ENCODE measurements around the gene STK10. TPM values are rescaled to one million over a fixed set of nuclear protein-coding genes. Genes with fewer than 3 reads are reported as not detected.
A peak's percentile ranks its signal among the peaks of the same experiment; 100 is the strongest.

STK10 gene
- total and polyA plus RNA-seq, 4 donors, result 17.2 to 65.4 (median 43.6) TPM

DNA sequence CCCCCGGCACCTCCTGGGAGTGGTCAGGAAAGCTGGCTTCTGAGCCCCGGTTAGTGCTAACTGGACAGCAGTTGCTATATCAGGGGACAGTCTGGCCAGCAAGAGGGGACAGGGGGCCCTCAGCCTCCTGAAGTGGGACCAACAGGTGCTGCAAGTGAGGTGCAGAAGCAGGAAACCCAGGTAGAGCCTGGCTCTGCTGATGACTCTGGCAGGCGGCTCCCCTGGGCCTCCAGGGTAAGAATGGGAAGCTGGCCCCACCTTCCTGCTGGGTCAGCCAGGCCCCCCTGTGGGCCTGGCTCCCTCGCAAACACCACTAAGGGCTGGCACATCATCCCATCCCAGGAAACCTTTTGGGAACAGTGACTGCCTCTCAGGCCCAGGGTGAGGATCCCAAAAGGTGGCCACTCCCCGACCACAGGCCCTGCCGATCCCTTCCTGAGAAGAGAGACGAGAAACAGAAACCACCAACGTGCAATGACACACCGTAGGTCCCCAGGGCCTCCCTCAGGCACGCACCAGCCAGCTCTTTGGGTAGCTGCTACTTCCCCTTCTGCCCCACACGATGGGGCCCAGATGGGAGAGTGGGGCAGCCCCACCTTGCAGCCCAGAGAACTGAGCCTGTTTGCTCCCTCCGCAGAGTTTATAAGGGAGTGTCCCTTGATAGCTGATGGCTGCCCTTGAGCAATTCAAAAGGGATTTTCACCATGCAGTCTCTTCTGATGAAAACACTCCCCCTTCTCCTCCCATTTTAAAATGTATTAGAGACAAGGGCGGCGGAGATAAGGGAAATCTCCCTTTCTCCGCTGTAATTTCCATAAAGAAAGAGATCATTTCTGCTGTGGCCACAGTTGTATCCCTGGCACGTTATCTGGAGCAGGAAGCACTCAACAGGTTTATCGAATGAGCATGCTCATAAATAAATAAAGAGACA is 76.8 kb downstream of the STK10 start:
- no peak overlapping the region for H3K4me3 ChIP-seq
- 8 to 16% methylated on average over 17 of the region's 17 CpGs for WGBS, 2 donors
- peaks cover 0 to 3% (median 0%) of the 10 kb centered on the region in 4 donors for H3K36me3 ChIP-seq (ENCODE audit: control insufficient read depth in 4 of 4, insufficient read depth in 4 of 4, low read length in 4 of 4)
- peak overlapping the region in 1 of 2 donors; percentile 14 for H3K9ac ChIP-seq (ENCODE audit: insufficient read depth in 1 of 2, low read length in 2 of 2)
- H3K27me3 ChIP-seq (ENCODE audit: control insufficient read depth in 3 of 3, insufficient read depth in 3 of 3, low read length in 2 of 3), result no peaks in the 10 kb centered on the region
- peak in 2 of 3 donors; percentile 60 for DNase-seq
- H3K27ac ChIP-seq (ENCODE audit: low read depth in 1 of 2, low read length in 1 of 2), result peak overlapping the region; percentile 24 to 75
- peaks cover 15 to 29% (median 18%) of the 10 kb centered on the region in 5 donors for H3K4me1 ChIP-seq (ENCODE audit: control insufficient read depth in 5 of 5, insufficient read depth in 5 of 5, low read length in 5 of 5)
- TF ChIP-seq, protein P1, sequence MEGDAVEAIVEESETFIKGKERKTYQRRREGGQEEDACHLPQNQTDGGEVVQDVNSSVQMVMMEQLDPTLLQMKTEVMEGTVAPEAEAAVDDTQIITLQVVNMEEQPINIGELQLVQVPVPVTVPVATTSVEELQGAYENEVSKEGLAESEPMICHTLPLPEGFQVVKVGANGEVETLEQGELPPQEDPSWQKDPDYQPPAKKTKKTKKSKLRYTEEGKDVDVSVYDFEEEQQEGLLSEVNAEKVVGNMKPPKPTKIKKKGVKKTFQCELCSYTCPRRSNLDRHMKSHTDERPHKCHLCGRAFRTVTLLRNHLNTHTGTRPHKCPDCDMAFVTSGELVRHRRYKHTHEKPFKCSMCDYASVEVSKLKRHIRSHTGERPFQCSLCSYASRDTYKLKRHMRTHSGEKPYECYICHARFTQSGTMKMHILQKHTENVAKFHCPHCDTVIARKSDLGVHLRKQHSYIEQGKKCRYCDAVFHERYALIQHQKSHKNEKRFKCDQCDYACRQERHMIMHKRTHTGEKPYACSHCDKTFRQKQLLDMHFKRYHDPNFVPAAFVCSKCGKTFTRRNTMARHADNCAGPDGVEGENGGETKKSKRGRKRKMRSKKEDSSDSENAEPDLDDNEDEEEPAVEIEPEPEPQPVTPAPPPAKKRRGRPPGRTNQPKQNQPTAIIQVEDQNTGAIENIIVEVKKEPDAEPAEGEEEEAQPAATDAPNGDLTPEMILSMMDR (IDR thresholded peaks at IDR 0.05; ENCODE audit: control extremely low read depth, extremely low read depth), result no peak
- H3K9me3 ChIP-seq (ENCODE audit: control insufficient read depth in 4 of 4, insufficient read depth in 3 of 4, low read length in 3 of 4), result no peaks in the 10 kb centered on the region
- ATAC-seq (ENCODE audit: insufficient read depth, low FRiP score), result peak; percentile 31

DNA sequence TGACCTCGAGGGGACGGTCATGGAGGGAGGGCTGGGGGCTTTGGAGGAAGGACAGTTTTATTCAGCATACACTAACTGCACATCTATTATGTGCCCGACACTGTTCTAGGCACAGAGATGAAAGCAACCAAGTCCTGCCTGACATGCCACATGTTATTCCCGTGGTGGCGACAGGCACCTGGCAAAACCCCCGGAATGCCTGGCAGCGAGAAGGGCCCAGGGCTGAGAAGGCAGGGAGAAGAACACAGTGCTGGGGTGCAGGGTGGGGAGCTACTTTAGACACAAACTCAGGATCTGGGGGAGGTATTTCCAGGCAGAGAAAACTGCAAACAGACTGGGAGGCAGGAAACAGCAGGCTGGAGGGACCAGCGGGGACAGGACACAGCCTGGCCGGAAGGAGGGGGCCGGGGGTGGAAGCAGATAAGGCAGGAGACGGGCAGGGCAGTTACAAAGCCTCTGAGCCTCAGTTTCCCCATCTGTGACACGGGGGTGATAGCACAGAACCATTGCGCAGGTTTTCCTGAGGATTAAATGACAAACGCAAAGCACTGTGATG is 77.7 kb downstream of the STK10 start:
- DNase-seq, result peak in 1 of 3 donors; percentile 32
- TF ChIP-seq, protein P1 (IDR thresholded peaks at IDR 0.05; ENCODE audit: control extremely low read depth, extremely low read depth), result no peak
- 43 to 52% methylated on average over 14 of the region's 14 CpGs for WGBS, 2 donors
- Histone ChIP-seq H3K9ac (ENCODE audit: insufficient read depth in 1 of 2, low read length in 2 of 2) (no peak overlapping the region), H3K27ac (ENCODE audit: low read depth in 1 of 2, low read length in 1 of 2) (peak overlapping the region in 1 of 2 donors; percentile 75), H3K4me1 (ENCODE audit: control insufficient read depth in 5 of 5, insufficient read depth in 5 of 5, low read length in 5 of 5) (peaks cover 15 to 29% (median 18%) of the 10 kb centered on the region in 5 donors), H3K9me3 (ENCODE audit: control insufficient read depth in 4 of 4, insufficient read depth in 3 of 4, low read length in 3 of 4) (no peaks in the 10 kb centered on the region), H3K27me3 (ENCODE audit: control insufficient read depth in 3 of 3, insufficient read depth in 3 of 3, low read length in 2 of 3) (no peaks in the 10 kb centered on the region), H3K4me3 (no peak overlapping the region), H3K36me3 (ENCODE audit: control insufficient read depth in 4 of 4, insufficient read depth in 4 of 4, low read length in 4 of 4) (peaks cover 0 to 6% (median 0%) of the 10 kb centered on the region in 4 donors)
- no peak for ATAC-seq (ENCODE audit: insufficient read depth, low FRiP score)

DNA sequence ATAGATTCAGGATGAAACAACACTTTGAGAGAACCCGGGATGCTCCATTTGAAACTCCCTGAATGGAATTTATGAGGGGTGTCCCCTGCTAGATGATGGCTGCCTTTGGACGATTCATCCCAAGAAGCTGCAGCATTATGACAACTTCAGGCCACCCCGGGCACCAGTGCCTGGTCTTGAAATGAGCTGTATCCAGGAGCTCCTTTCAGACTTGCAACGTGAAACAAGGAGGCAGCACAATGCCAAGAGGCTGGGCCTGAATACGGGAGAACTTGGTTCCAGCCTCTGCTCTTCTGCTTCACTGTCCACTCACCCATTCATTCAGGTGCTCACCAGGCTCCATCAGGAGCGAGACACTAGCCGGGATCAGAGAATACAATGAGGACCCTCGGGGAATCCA is 78.3 kb downstream of the STK10 start:
- H3K9ac ChIP-seq (ENCODE audit: insufficient read depth in 1 of 2, low read length in 2 of 2), result no peak overlapping the region
- TF ChIP-seq, protein P1 (IDR thresholded peaks at IDR 0.05; ENCODE audit: control extremely low read depth, extremely low read depth), result no peak
- H3K4me3 ChIP-seq, result no peak overlapping the region
- H3K27ac ChIP-seq (ENCODE audit: low read depth in 1 of 2, low read length in 1 of 2), result peak overlapping the region in 1 of 2 donors; percentile 9
- no peaks in the 10 kb centered on the region for H3K9me3 ChIP-seq (ENCODE audit: control insufficient read depth in 4 of 4, insufficient read depth in 3 of 4, low read length in 3 of 4)
- WGBS, 2 donors, result 71 to 72% methylated on average over 8 of the region's 8 CpGs
- H3K4me1 ChIP-seq (ENCODE audit: control insufficient read depth in 5 of 5, insufficient read depth in 5 of 5, low read length in 5 of 5), result peaks cover 12 to 29% (median 15%) of the 10 kb centered on the region in 5 donors
- no peaks in the 10 kb centered on the region for H3K27me3 ChIP-seq (ENCODE audit: control insufficient read depth in 3 of 3, insufficient read depth in 3 of 3, low read length in 2 of 3)
- ATAC-seq (ENCODE audit: insufficient read depth, low FRiP score) (no peak), DNase-seq (no peak)
- H3K36me3 ChIP-seq (ENCODE audit: control insufficient read depth in 4 of 4, insufficient read depth in 4 of 4, low read length in 4 of 4), result peaks cover 0 to 11% (median 0%) of the 10 kb centered on the region in 4 donors
